GM12878 (cell line): ENCODE measurements around the gene PTPRN2. TPM values are rescaled to one million over a fixed set of nuclear protein-coding genes. Genes with fewer than 3 reads are reported as not detected.

Source experiments
- ATAC-seq: fragments of 200-7000 bp; cut with Tn5 transposase; 3 replicates; pipeline ENCODE4 v1.9.1; 2020; ENCODE audit warnings: mild to moderate bottlenecking, moderate library complexity
- BruUV-seq: library from RNA; stranded (reverse); fragments of 400-500 nt; replicated peaks from 2 replicates; lab custom pipeline; 2021; lab: Mats Ljungman, UMichigan
- CTCF ChIA-PET: fragments of 300-600 bp; sonication (Branson Sonifier 250); formaldehyde crosslinking; extraction: SDS; loops from one replicate; lab custom pipeline; 2021; ENCODE audit warnings: inconsistent platforms; lab: Yijun Ruan, JAX
- POLR2A ChIA-PET: fragments of 350-600 bp; formaldehyde crosslinking; extraction: SDS; loops from one replicate; lab custom pipeline; 2021; ENCODE audit warnings: inconsistent platforms; lab: Charles Lee
- RAD21 ChIA-PET: fragments of 300-600 bp; sonication (Branson Sonifier 250); formaldehyde crosslinking; loops from one replicate; lab custom pipeline; 2023; ENCODE audit warnings: antibody characterized with exemption; ENCODE audit not compliant: unreplicated experiment; lab: Charles Lee
- SMC1A ChIA-PET: fragments of 300-600 bp; sonication (Branson Sonifier 250); formaldehyde crosslinking; loops from one replicate; lab custom pipeline; 2023; ENCODE audit not compliant: unreplicated experiment, uncharacterized antibody; lab: Charles Lee
- DNase-seq: peaks from one replicate; pipeline ENCODE4 v3.0.0-alpha.2; 2011; ENCODE audit warnings: low read depth, low spot score
- FAIRE-seq: peaks from 3 replicates; lab custom pipeline; 2011; peaks lifted over from hg19 to GRCh38; lab: Jason Lieb, UNC
- H2AFZ ChIP-seq: 2 replicates; pipeline ENCODE4 v1.6.0; 2011; ENCODE audit warnings: low read depth, low read length, control low read depth; ENCODE audit not compliant: control insufficient read depth
- H3K27ac ChIP-seq: 2 replicates; pipeline ENCODE4 v1.5.1; 2011; ENCODE audit warnings: control low read depth; ENCODE audit not compliant: control insufficient read depth, insufficient read depth
- H3K27me3 ChIP-seq, 2 experiments: replicated peaks in 1 of 2; 2 replicates each; pipeline versions ENCODE4 v1.6.0 to v1.6.1; 2011; ENCODE audit warnings: low read length in 1 of 2; ENCODE audit not compliant: control insufficient read depth in 2 of 2, insufficient read depth in 2 of 2
- H3K36me3 ChIP-seq, 2 experiments: 2 replicates each; pipeline ENCODE4 v1.5.1; 2011; ENCODE audit warnings: low read length in 1 of 2; ENCODE audit not compliant: control insufficient read depth in 2 of 2, insufficient read depth in 2 of 2
- H3K4me1 ChIP-seq: 2 replicates; pipeline ENCODE4 v1.6.1; 2011; ENCODE audit warnings: mild to moderate bottlenecking, low read length, moderate library complexity, mixed read lengths; ENCODE audit not compliant: control insufficient read depth, insufficient read depth
- H3K4me2 ChIP-seq: 2 replicates; pipeline ENCODE4 v1.6.0; 2011; ENCODE audit warnings: control low read depth; ENCODE audit not compliant: control insufficient read depth, insufficient read depth
- H3K4me3 ChIP-seq: fragments of 200-600 bp; sonication (generic); 2 replicates; pipeline ENCODE4 v1.5.1; 2016
- H3K79me2 ChIP-seq: 2 replicates; pipeline ENCODE4 v1.6.0; 2011; ENCODE audit warnings: low read length; ENCODE audit not compliant: control insufficient read depth, insufficient read depth
- H3K9ac ChIP-seq: 2 replicates; pipeline ENCODE4 v1.8.0; 2011; ENCODE audit warnings: low read length, control low read depth, mixed read lengths; ENCODE audit not compliant: control insufficient read depth, insufficient read depth
- H3K9me3 ChIP-seq: replicated peaks from 3 replicates; pipeline ENCODE4 v1.5.1; 2011; ENCODE audit warnings: mild to moderate bottlenecking, low read length; ENCODE audit not compliant: control insufficient read depth, insufficient read depth
- H4K20me1 ChIP-seq: 2 replicates; pipeline ENCODE4 v1.6.0; 2011; ENCODE audit not compliant: control insufficient read depth, insufficient read depth
- BCL11A ChIP-seq: IDR thresholded peaks from 2 replicates; pipeline ENCODE4 v1.6.1; 2011; ENCODE audit warnings: low read depth, low read length
- BRCA1 ChIP-seq: IDR thresholded peaks from 2 replicates; pipeline ENCODE4 v1.6.1; 2011; ENCODE audit warnings: low read depth, low read length, improper control_type of control experiment
- HDGF ChIP-seq: fragments of 450-650 bp; IDR thresholded peaks from 2 replicates; pipeline ENCODE4 v1.6.1; 2016; ENCODE audit warnings: antibody characterized with exemption
- LARP7 ChIP-seq: fragments of 450-650 bp; IDR thresholded peaks from 2 replicates; pipeline ENCODE4 v1.6.1; 2017; ENCODE audit warnings: mild to moderate bottlenecking
- MEF2A ChIP-seq: IDR thresholded peaks from 2 replicates; pipeline ENCODE4 v1.6.1; 2011; ENCODE audit warnings: low read depth, mild to moderate bottlenecking, low read length, moderate library complexity; ENCODE audit not compliant: insufficient read depth
- MYB ChIP-seq: fragments of 150-350 bp; IDR thresholded peaks from 2 replicates; pipeline ENCODE4 v1.6.1; 2014; ENCODE audit warnings: mild to moderate bottlenecking, low read depth, low read length, borderline replicate concordance
- NFXL1 ChIP-seq: fragments of 450-650 bp; IDR thresholded peaks from 2 replicates; pipeline ENCODE4 v1.6.1; 2017; ENCODE audit warnings: antibody characterized with exemption, mild to moderate bottlenecking, borderline replicate concordance
- NFYB ChIP-seq: IDR thresholded peaks from 2 replicates; pipeline ENCODE4 v1.6.1; 2011; ENCODE audit warnings: low read depth, mild to moderate bottlenecking, low read length, improper control_type of control experiment, moderate library complexity; ENCODE audit not compliant: insufficient read depth
- PAX8 ChIP-seq: fragments of 450-650 bp; IDR thresholded peaks from 2 replicates; pipeline ENCODE4 v1.6.1; 2017; ENCODE audit warnings: mild to moderate bottlenecking, moderate library complexity
- SP1 ChIP-seq: IDR thresholded peaks from one replicate; pipeline ENCODE4 v1.6.1; 2011; ENCODE audit warnings: low read depth, low read length
- TCF3 ChIP-seq: IDR thresholded peaks from 2 replicates; pipeline ENCODE4 v1.6.1; 2012; ENCODE audit warnings: low read depth, mild to moderate bottlenecking, low read length, borderline replicate concordance; ENCODE audit not compliant: insufficient read depth
- WGBS: methylation state at CpG from one replicate; pipeline ENCODE4 v1.1.6; 2016; ENCODE audit warnings: low lambda C conversion rate; ENCODE audit not compliant: insufficient replicate concordance, insufficient coverage; ENCODE audit errors: missing lambda C conversion rate; 5-methylcytosine and 5-hydroxymethylcytosine counted together
- in situ Hi-C: fragments of 300-500 bp; cut with MboI; formaldehyde crosslinking; loops from 9 replicates; pipeline ENCODE4 v1.14.3; 2018; ENCODE audit warnings: mixed read lengths
- intact Hi-C: fragments of 100-400 bp; cut with micrococcal nuclease; formaldehyde crosslinking; loops from one replicate; pipeline ENCODE4 v1.14.2; 2022; ENCODE audit not compliant: unreplicated experiment
- polyA plus RNA-seq, 11 experiments: library from polyadenylated mRNA; depleted of rRNA in 4 of 11; unstranded in 6 of 11; stranded (reverse) in 5 of 11; fragments of >200 nt; fragmentation: Nextera tagmentation in 4 of 11; fragmentation: Illumina TruSeq in 1 of 11; extraction: Ambion mirVana in 4 of 11; extraction: Trizol in 1 of 11; gene quantifications; 1 replicate in 1 of 11; 2 replicates in 10 of 11; pipeline versions ENCODE4 v1.2.1 to v1.2.3, GENCODE V29; 2011 to 2016; ENCODE audit warnings: inconsistent platforms in 2 of 11, missing spikeins in 2 of 11, low read depth in 1 of 11
- total RNA-seq, 4 experiments: library from RNA; depleted of rRNA in 3 of 4; stranded (reverse); fragments of >200 nt in 3 of 4; fragmentation: Illumina TruSeq in 1 of 4; extraction: Trizol in 1 of 4; gene quantifications; 2 replicates each; pipeline versions ENCODE4 v1.2.1 to v1.2.3, GENCODE V29; 2013 to 2021
- TF ChIP-seq, protein P1 (sequence below): fragments of 450-650 bp; formaldehyde crosslinking; IDR thresholded peaks from 2 replicates; pipeline ENCODE4 v1.4.0; 2022; ENCODE audit warnings: mild to moderate bottlenecking, moderate library complexity
- TF ChIP-seq, protein P2 (sequence below): fragments of 450-650 bp; IDR thresholded peaks from 2 replicates; pipeline ENCODE4 v1.6.1; 2016; ENCODE audit warnings: mild to moderate bottlenecking
- TF ChIP-seq, protein P3 (sequence below): IDR thresholded peaks from 2 replicates; pipeline ENCODE4 v1.6.1; 2011; ENCODE audit warnings: borderline replicate concordance, low read depth, mild to moderate bottlenecking, moderate library complexity, low read length; ENCODE audit not compliant: insufficient read depth, poor library complexity, severe bottlenecking
- TF ChIP-seq, protein P4 (sequence below): fragments of 450-650 bp; IDR thresholded peaks from 2 replicates; pipeline ENCODE4 v1.6.1; 2017; ENCODE audit warnings: mild to moderate bottlenecking

PTPRN2 gene
- total and polyA plus RNA-seq, 10 of the 15 experiments (the other 5 are each of a cell fraction or from before 2014, with no cell fraction given), result 5.4 TPM; not detected in 9

DNA sequence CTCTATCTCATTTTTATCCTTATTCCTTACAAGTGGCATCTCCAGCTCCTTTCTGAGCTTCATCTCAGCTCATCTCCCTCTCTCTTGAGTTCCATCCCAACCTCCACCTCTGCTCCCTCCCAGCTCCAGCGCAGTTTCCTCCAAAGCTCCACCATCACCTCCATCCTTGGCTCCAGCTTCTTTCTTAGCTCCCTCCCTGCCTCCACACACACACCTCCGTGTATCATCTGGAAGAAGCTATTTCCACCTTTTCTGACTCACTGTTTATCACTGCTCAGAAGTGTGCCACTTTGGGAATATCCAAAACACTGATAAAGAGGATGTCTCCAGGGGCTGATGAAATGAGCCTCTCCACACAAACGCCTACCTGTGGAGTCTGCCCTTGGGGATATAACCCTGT, 481.4 kb downstream of the PTPRN2 start:
- Histone ChIP-seq H3K27ac (no peak overlapping the region), H2AFZ (no peak overlapping the region), H4K20me1 (no peaks in the 10 kb centered on the region), H3K9ac (no peak overlapping the region), H3K79me2 (no peaks in the 10 kb centered on the region), H3K27me3 (no peaks in the 10 kb centered on the region), H3K4me1 (no peaks in the 10 kb centered on the region), H3K4me3 (no peak overlapping the region), H3K4me2 (no peak overlapping the region), H3K9me3 (peaks cover 3% of the 10 kb centered on the region; the same call in 1 of the 3 replicates)
- ChIA-PET POLR2A (no interaction called here), CTCF (no interaction called here), SMC1A (no interaction called here), RAD21 (no interaction called here)
- DNase-seq (no peak), ATAC-seq (no peak), FAIRE-seq (no peak)
- no TSS peak for BruUV-seq
- in situ Hi-C loops (no loop called here), intact Hi-C loops (no loop called here)
- 5% methylated on average over 3 of the region's 3 CpGs for WGBS
- TF ChIP-seq HDGF, result no peak
- TF ChIP-seq, protein P1, sequence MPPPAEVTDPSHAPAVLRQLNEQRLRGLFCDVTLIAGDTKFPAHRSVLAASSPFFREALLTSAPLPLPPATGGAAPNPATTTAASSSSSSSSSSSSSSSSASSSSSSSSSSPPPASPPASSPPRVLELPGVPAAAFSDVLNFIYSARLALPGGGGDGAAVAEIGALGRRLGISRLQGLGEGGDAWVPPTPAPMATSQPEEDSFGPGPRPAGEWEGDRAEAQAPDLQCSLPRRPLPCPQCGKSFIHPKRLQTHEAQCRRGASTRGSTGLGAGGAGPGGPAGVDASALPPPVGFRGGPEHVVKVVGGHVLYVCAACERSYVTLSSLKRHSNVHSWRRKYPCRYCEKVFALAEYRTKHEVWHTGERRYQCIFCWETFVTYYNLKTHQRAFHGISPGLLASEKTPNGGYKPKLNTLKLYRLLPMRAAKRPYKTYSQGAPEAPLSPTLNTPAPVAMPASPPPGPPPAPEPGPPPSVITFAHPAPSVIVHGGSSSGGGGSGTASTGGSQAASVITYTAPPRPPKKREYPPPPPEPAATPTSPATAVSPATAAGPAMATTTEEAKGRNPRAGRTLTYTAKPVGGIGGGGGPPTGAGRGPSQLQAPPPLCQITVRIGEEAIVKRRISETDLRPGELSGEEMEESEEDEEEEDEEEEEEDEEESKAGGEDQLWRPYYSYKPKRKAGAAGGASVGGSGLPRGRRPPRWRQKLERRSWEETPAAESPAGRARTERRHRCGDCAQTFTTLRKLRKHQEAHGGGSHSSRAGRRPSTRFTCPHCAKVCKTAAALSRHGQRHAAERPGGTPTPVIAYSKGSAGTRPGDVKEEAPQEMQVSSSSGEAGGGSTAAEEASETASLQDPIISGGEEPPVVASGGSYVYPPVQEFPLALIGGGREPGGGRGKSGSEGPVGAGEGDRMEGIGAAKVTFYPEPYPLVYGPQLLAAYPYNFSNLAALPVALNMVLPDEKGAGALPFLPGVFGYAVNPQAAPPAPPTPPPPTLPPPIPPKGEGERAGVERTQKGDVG (CRISPR knock-in tag), result no peak
- TF ChIP-seq, protein P2, sequence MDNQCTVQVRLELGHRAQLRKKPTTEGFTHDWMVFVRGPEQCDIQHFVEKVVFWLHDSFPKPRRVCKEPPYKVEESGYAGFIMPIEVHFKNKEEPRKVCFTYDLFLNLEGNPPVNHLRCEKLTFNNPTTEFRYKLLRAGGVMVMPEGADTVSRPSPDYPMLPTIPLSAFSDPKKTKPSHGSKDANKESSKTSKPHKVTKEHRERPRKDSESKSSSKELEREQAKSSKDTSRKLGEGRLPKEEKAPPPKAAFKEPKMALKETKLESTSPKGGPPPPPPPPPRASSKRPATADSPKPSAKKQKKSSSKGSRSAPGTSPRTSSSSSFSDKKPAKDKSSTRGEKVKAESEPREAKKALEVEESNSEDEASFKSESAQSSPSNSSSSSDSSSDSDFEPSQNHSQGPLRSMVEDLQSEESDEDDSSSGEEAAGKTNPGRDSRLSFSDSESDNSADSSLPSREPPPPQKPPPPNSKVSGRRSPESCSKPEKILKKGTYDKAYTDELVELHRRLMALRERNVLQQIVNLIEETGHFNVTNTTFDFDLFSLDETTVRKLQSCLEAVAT, result no peak
- no peak for TF ChIP-seq MEF2A
- no peak for TF ChIP-seq NFXL1
- TF ChIP-seq NFYB, result no peak
- no peak for TF ChIP-seq TCF3
- no peak for TF ChIP-seq BCL11A
- TF ChIP-seq LARP7, result no peak
- no peak for TF ChIP-seq MYB
- TF ChIP-seq, protein P3, sequence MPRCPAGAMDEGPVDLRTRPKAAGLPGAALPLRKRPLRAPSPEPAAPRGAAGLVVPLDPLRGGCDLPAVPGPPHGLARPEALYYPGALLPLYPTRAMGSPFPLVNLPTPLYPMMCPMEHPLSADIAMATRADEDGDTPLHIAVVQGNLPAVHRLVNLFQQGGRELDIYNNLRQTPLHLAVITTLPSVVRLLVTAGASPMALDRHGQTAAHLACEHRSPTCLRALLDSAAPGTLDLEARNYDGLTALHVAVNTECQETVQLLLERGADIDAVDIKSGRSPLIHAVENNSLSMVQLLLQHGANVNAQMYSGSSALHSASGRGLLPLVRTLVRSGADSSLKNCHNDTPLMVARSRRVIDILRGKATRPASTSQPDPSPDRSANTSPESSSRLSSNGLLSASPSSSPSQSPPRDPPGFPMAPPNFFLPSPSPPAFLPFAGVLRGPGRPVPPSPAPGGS, result no peak
- TF ChIP-seq BRCA1, result no peak
- no peak for TF ChIP-seq SP1
- TF ChIP-seq, protein P4, sequence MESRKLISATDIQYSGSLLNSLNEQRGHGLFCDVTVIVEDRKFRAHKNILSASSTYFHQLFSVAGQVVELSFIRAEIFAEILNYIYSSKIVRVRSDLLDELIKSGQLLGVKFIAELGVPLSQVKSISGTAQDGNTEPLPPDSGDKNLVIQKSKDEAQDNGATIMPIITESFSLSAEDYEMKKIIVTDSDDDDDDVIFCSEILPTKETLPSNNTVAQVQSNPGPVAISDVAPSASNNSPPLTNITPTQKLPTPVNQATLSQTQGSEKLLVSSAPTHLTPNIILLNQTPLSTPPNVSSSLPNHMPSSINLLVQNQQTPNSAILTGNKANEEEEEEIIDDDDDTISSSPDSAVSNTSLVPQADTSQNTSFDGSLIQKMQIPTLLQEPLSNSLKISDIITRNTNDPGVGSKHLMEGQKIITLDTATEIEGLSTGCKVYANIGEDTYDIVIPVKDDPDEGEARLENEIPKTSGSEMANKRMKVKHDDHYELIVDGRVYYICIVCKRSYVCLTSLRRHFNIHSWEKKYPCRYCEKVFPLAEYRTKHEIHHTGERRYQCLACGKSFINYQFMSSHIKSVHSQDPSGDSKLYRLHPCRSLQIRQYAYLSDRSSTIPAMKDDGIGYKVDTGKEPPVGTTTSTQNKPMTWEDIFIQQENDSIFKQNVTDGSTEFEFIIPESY, result no peak
- no peak for TF ChIP-seq PAX8
- TF ChIP-seq, all 136 proteins: peak for 0
- H3K36me3 ChIP-seq, result no peaks in the 10 kb centered on the region
